Transverse colon (tissue), 4 donors: ENCODE results near the gene FBXL17. TPM values are rescaled to one million over a fixed set of nuclear protein-coding genes. Genes with fewer than 3 reads are reported as not detected.
"Not testable (repeated sequence)": the region's sequence is repeated elsewhere in the genome, so short reads cannot be mapped to it uniquely, and the experiment has no call there.

Source experiments
- DNase-seq: peaks from one replicate; pipeline ENCODE4 v3.0.0-alpha.2; 2019
- H3K27ac ChIP-seq, 4 donors: fragments of 200-600 bp; sonication (generic); 2 replicates each; pipeline ENCODE4 v1.5.1; 2016 to 2018; ENCODE audit warnings: inconsistent platforms in 4 of 4
- H3K27me3 ChIP-seq: fragments of 200-600 bp; sonication (generic); 2 replicates; pipeline ENCODE4 v1.5.1; 2017; ENCODE audit warnings: inconsistent platforms
- H3K36me3 ChIP-seq, 4 donors: fragments of 200-600 bp; sonication (generic); 2 replicates each; pipeline ENCODE4 v1.5.1; 2017 to 2019; ENCODE audit warnings: inconsistent platforms in 4 of 4
- H3K4me1 ChIP-seq, 4 donors: fragments of 200-600 bp; sonication (generic); 2 replicates each; pipeline ENCODE4 v1.5.1; 2017 to 2020; ENCODE audit warnings: inconsistent platforms in 4 of 4
- H3K4me3 ChIP-seq, 4 donors: fragments of 200-600 bp; sonication (generic); 1 replicate in 1 of 4; 2 replicates in 3 of 4; pipeline versions ENCODE4 v1.5.1 to v1.6.1; 2017 to 2019; ENCODE audit warnings: inconsistent platforms in 4 of 4
- H3K9me3 ChIP-seq, 2 donors: fragments of 200-600 bp; sonication (generic); 2 replicates each; pipeline ENCODE4 v1.5.1; 2017 to 2019; ENCODE audit warnings: inconsistent platforms in 2 of 2
- EP300 ChIP-seq: sonication (generic); formaldehyde crosslinking; IDR thresholded peaks from one replicate; pipeline ENCODE4 v1.6.1; 2017; ENCODE audit warnings: antibody characterized with exemption, low read depth
- POLR2A ChIP-seq: fragments of 450-650 bp; IDR thresholded peaks from one replicate; pipeline ENCODE4 v1.6.1; 2016; ENCODE audit warnings: antibody characterized with exemption, mild to moderate bottlenecking, moderate library complexity
- POLR2AphosphoS5 ChIP-seq, 3 donors: sonication (generic); formaldehyde crosslinking; IDR thresholded peaks; one replicate each; pipeline ENCODE4 v1.6.1; 2016; ENCODE audit warnings: antibody characterized with exemption in 3 of 3
- WGBS, 2 donors: methylation state at CpG; one replicate each; pipeline ENCODE4 v1.1.5; 2018; ENCODE audit warnings: low coverage in 1 of 2; 5-methylcytosine and 5-hydroxymethylcytosine counted together
- in situ Hi-C, 4 donors: fragments of 200-750 bp; cut with MboI; loops; one replicate each; pipeline versions ENCODE4 v1.15.0 to v1.15.1; 2017; ENCODE audit warnings: low sequenced_read_pairs in 3 of 4, low pct_ligation_motif_present in 1 of 4, low pct_unique_long_range_greater_than_20kb in 1 of 4
- intact Hi-C: fragments of 100-400 bp; cut with DNase I; formaldehyde crosslinking; loops from one replicate; pipeline ENCODE4 v1.15.1; 2023; ENCODE audit warnings: low total_unique reads
- total RNA-seq, 4 donors: library from RNA; depleted of rRNA; stranded (reverse); fragments of >200 nt; gene quantifications; one replicate each; pipeline ENCODE4 v1.1.0, GENCODE V29; 2016
- TF ChIP-seq, protein P1 (sequence below), 5 experiments: fragments of 200-600 bp in 3 of 5; fragments of 450-650 bp in 2 of 5; sonication (generic) in 3 of 5; IDR thresholded peaks; 1 replicate in 2 of 5; 2 replicates in 3 of 5; pipeline ENCODE4 v1.5.1; 2016 to 2017; ENCODE audit warnings: antibody characterized with exemption in 5 of 5, inconsistent platforms in 3 of 5, mild to moderate bottlenecking in 2 of 5, moderate library complexity in 1 of 5

The FBXL17 gene
- total RNA-seq, 4 donors from 2014 or later = 17.7 to 99.5 (median 24.6) TPM

DNA sequence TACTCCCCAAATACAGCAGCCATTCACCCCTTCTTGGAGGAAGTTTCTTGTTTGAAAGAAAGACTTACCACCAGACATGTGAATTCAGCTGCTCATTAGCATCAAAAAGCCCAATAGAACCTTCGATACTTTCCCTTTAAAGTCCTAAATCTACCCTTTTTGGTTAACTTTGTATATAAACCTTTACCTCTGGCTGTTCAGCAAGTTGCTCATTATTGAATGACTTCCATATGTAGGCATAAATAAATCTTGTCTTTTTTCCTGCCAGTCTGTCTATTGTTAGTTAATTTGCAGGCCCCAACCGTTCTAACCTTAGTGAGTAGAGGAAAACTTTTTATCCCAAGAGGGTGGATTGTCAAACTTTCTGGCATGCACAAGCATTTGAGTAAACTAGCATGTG is 27.9 kb upstream of the FBXL17 start:
- in situ Hi-C loops = no loop called here
- no peaks in the 10 kb centered on the region for H3K4me1 ChIP-seq
- H3K27ac ChIP-seq = no peak overlapping the region
- H3K4me3 ChIP-seq = no peak overlapping the region
- no peaks in the 10 kb centered on the region for H3K36me3 ChIP-seq
- no peak for DNase-seq
- no peaks in the 10 kb centered on the region for H3K9me3 ChIP-seq
- H3K27me3 ChIP-seq = no peaks in the 10 kb centered on the region
- intact Hi-C loops = no loop called here
- TF ChIP-seq, protein P1, sequence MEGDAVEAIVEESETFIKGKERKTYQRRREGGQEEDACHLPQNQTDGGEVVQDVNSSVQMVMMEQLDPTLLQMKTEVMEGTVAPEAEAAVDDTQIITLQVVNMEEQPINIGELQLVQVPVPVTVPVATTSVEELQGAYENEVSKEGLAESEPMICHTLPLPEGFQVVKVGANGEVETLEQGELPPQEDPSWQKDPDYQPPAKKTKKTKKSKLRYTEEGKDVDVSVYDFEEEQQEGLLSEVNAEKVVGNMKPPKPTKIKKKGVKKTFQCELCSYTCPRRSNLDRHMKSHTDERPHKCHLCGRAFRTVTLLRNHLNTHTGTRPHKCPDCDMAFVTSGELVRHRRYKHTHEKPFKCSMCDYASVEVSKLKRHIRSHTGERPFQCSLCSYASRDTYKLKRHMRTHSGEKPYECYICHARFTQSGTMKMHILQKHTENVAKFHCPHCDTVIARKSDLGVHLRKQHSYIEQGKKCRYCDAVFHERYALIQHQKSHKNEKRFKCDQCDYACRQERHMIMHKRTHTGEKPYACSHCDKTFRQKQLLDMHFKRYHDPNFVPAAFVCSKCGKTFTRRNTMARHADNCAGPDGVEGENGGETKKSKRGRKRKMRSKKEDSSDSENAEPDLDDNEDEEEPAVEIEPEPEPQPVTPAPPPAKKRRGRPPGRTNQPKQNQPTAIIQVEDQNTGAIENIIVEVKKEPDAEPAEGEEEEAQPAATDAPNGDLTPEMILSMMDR (IDR thresholded peaks at IDR 0.05) = no peak
- no peak for TF ChIP-seq POLR2AphosphoS5 (IDR thresholded peaks at IDR 0.05)
- TF ChIP-seq POLR2A = no peak
- TF ChIP-seq EP300 = no peak
- WGBS, 2 donors = 56 to 59% methylated on average over 2 of the region's 2 CpGs

DNA sequence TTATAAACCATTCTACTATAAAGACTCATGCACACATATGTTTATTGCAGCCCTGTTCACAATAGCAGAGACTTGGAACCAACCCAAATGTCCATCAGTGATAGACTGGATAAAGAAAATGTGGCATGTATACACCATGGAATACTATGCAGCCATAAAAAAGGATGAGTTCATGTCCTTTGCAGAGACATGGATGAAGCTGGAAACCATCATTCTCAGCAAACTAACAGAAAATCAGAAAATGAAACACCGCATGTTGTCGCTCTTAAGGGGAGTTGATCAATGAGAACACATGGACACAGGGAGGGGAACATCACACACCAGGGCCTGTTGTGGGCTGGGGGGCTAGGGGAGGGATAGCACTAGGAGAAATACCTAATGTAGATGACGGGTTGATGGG is 23.3 kb upstream of the FBXL17 start:
- H3K27ac ChIP-seq, H3K9me3 ChIP-seq, H3K27me3 ChIP-seq, H3K36me3 ChIP-seq, in situ Hi-C loops, intact Hi-C loops, H3K4me1 ChIP-seq, DNase-seq, H3K4me3 ChIP-seq: not testable (repeated sequence)
- WGBS, 2 donors = 97 to 100% methylated on average over 3 of the region's 3 CpGs

DNA sequence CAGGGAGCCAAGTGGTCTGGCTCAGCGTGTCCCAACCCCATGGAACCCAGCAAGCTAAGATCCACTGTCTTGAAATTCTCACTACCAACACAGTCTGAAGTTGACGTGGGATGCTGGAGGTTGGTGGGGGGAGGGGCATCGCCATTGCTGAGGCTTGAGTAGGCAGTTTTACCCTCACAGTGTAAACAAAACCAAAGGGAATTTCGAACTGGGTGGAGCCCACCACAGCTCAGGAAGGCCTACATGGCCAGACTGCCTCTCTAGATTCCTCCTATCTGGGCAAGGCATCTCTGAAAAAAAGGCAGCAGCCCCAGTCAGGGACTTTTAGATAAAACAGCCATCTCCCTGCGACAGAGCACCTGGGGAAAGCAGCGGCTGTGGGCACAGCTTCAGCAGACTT is 17.1 kb upstream of the FBXL17 start:
- Histone ChIP-seq H3K4me1 (no peaks in the 10 kb centered on the region), H3K27me3 (peaks cover 3% of the 10 kb centered on the region), H3K9me3 (no peaks in the 10 kb centered on the region), H3K27ac (no peak overlapping the region), H3K4me3 (no peak overlapping the region), H3K36me3 (no peaks in the 10 kb centered on the region)
- intact Hi-C loops = no loop called here
- no peak for DNase-seq
- TF ChIP-seq POLR2AphosphoS5 (IDR thresholded peaks at IDR 0.05) = no peak
- no peak for TF ChIP-seq POLR2A
- TF ChIP-seq, protein P1 (IDR thresholded peaks at IDR 0.05) = no peak
- TF ChIP-seq EP300 = no peak
- 79% methylated on average over 6 of the region's 6 CpGs; no CpG with 5 or more reads in 1 of the 2 donors for WGBS, 2 donors
- in situ Hi-C loops = loop anchor here in 1 of 4 donors (25.0 kb wide), 1 partner anchor 1013 kb away; the partner anchor contains the start of gene PJA2

DNA sequence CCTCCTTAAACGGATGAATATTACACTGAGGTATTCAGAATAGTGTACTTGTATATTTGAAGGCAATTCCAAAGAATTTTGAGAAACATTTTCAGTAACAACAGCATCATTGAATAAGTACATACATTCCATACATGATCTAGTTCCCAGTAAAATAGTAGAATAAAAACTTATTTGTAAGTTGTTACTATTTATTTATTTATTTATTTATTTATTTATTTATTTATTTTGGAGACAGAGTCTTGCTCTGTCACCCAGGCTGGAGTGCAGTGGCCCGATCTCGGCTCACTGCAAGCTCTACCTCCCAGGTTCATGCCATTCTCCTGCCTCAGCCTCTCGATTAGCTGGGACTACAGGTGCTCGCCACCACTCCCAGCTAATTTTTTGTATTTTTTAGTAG is 14.9 kb upstream of the FBXL17 start:
- H3K4me1 ChIP-seq, DNase-seq, H3K4me3 ChIP-seq, H3K27ac ChIP-seq, H3K36me3 ChIP-seq, H3K27me3 ChIP-seq, H3K9me3 ChIP-seq, intact Hi-C loops: not testable (repeated sequence)
- in situ Hi-C loops = loop anchor here in 1 of 4 donors (25.0 kb wide), 1 partner anchor 1015 kb away; the partner anchor contains the start of gene PJA2
- 89 to 95% methylated on average over 5 of the region's 5 CpGs for WGBS, 2 donors

DNA sequence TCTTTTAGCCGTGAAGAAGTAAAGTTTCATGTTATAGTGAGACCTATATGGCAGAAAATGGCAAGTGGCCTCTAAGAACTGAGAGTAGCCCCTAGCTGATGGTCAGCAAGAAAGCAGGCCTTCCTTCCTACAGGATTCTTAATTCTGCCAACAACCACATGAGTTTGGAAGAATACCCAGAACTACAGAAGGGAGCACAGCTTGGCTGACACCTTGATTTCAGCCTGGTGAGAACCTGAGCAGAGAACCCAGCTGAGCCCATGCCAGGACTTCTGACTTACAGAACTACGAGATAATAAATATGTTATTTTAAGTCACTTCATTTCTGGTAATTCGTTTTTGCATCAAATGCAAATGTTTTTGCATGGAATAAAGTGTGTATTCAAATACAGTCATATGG is 5.9 kb upstream of the FBXL17 start:
- no peaks in the 10 kb centered on the region for H3K36me3 ChIP-seq
- in situ Hi-C loops = loop anchor here in 1 of 4 donors (25.0 kb wide), 1 partner anchor 1025 kb away; the partner anchor contains the start of gene PJA2
- peaks cover 0 to 8% (median under 1%) of the 10 kb centered on the region in 4 donors for H3K4me1 ChIP-seq
- no peak for DNase-seq
- TF ChIP-seq POLR2AphosphoS5 (IDR thresholded peaks at IDR 0.05) = no peak
- no peak for TF ChIP-seq EP300
- no peak for TF ChIP-seq POLR2A
- TF ChIP-seq, protein P1 (IDR thresholded peaks at IDR 0.05) = no peak
- intact Hi-C loops = no loop called here
- no peaks in the 10 kb centered on the region for H3K27me3 ChIP-seq
- H3K4me3 ChIP-seq = no peak overlapping the region
- no peaks in the 10 kb centered on the region for H3K9me3 ChIP-seq
- WGBS, 2 donors = 74 to 80% methylated on average over 3 of the region's 3 CpGs
- H3K27ac ChIP-seq = no peak overlapping the region
